ENCODE results near the gene APOL6. TPM values are rescaled to one million over a fixed set of nuclear protein-coding genes. Genes with fewer than 3 reads are reported as not detected.

The APOL6 gene
- total and polyA plus RNA-seq, 2 of the 4 experiments (the other 2 are of a cell fraction) = 1.2 to 7.2 TPM

DNA sequence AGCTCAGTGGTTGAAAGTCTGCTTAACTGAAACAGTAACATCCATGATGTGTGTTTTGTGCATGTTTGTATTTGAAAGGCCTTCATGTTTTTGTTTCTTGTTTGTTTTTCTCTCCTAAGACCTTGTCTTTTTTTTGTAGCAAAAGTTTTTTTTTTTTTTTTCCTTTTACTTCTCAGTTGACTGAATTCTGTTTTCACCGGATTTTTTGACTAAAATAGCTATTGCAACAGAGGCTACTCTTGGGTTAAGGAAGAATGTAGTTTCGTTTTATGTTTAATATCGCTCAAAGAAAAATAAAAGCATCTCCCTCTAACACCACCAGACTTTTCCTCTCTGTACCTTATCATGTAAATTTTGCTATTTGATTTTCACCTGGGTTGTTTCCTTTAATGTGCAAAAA, 15.1 kb downstream of the APOL6 start:
- Histone ChIP-seq H3K23ac (ENCODE audit: low read depth, low read length) (no peak overlapping the region), H3K9me1 (ENCODE audit: insufficient read depth, low read length) (peaks cover 5% of the 10 kb centered on the region), H3K18ac (ENCODE audit: low read depth, low read length) (peak overlapping the region; percentile 33; the same call in 1 of the 2 replicates), H3K4ac (ENCODE audit: low read depth, low read length) (no peak overlapping the region), H2BK5ac (ENCODE audit: low read depth, low read length, poor library complexity, severe bottlenecking) (no peak overlapping the region), H2AK9ac (replicated peaks; ENCODE audit: low read depth, low read length, poor library complexity) (no peak overlapping the region), H3K4me1 (ENCODE audit: control insufficient read depth, insufficient read depth, low read length) (peaks cover 5% of the 10 kb centered on the region), H4K5ac (ENCODE audit: low read depth, low read length) (no peak overlapping the region), H2AK5ac (ENCODE audit: low read depth, low read length) (no peak overlapping the region), H2BK15ac (ENCODE audit: low read depth, low read length) (no peak overlapping the region), H3K36me3 (ENCODE audit: control insufficient read depth, insufficient read depth, low read length) (peaks cover 17% of the 10 kb centered on the region), H2BK120ac (ENCODE audit: low read depth, low read length) (no peak overlapping the region), H3K56ac (ENCODE audit: extremely low read depth, insufficient read depth, low read length) (no peak overlapping the region), H4K20me1 (ENCODE audit: insufficient read depth, low read length) (no peaks in the 10 kb centered on the region), H3K14ac (replicated peaks; ENCODE audit: low read depth, low read length) (no peak overlapping the region), H3K9me3 (ENCODE audit: control insufficient read depth, insufficient read depth, low read length) (peaks cover 14% of the 10 kb centered on the region), H3K4me2 (ENCODE audit: low read depth, low read length) (peak overlapping the region; percentile 71), H2BK20ac (ENCODE audit: low read depth, low read length) (no peak overlapping the region), H3K4me3 (ENCODE audit: insufficient read depth, low read depth, low read length) (no peak overlapping the region), H3K27me3 (ENCODE audit: control insufficient read depth, insufficient read depth, low read length) (no peaks in the 10 kb centered on the region), H4K91ac (ENCODE audit: insufficient read depth, low read depth, low read length) (no peak overlapping the region), H4K8ac (ENCODE audit: low read depth in 2 of 2, low read length in 2 of 2) (no peak overlapping the region), H2AFZ (replicated peaks; ENCODE audit: low read length, poor library complexity) (no peak overlapping the region), H3K79me1 (ENCODE audit: low read depth in 1 of 2, low read length in 2 of 2) (peaks cover 0 to 18% of the 10 kb centered on the region in 2 experiments; a peak in 3 of 4 replicates), H3K27ac (ENCODE audit: insufficient read depth, low read length) (no peak overlapping the region), H3K9ac (ENCODE audit: low read depth, low read length) (no peak overlapping the region)
- intact Hi-C loops (cut with micrococcal nuclease) (no loop called here), in situ Hi-C loops (cut with MboI; ENCODE audit: low sequenced_read_pairs) (no loop called here), dilution Hi-C loops (cut with HindIII; ENCODE audit: low sequenced_read_pairs, unreplicated experiment) (no loop called here)
- ChIA-PET CTCF (no interaction called here), POLR2A (ENCODE audit: unreplicated experiment) (no interaction called here)
- DNase-seq (no peak), ATAC-seq (ENCODE audit: low read depth) (no peak)
- WGBS, 2 experiments (ENCODE audit: extremely low coverage in 2 of 2, insufficient read length in 1 of 2) = no CpG with 5 or more reads among the region's 3 CpGs
- no TSS peak for BruUV-seq (replicated peaks)
- peak; percentile 53; the same call in 1 of the 2 replicates for TF ChIP-seq CEBPB (IDR thresholded peaks at IDR 0.05; ENCODE audit: low read depth, low read length)
- TF ChIP-seq RCOR1 (IDR thresholded peaks at IDR 0.05; ENCODE audit: insufficient replicate concordance, low read length) = no peak
